Cardiac muscle cell (in vitro differentiated cells and primary cell): ENCODE results near the gene GPR78. TPM values are rescaled to one million over a fixed set of nuclear protein-coding genes. Genes with fewer than 3 reads are reported as not detected.

Source experiments
- DNase-seq, 2 donors: peaks; one replicate each; pipeline versions ENCODE4 v3.0.0 to v3.0.0-alpha.2; 2010 to 2017; ENCODE audit warnings: low read depth in 1 of 2, low spot score in 1 of 2
- H3K27ac ChIP-seq: fragments of 200-600 bp; sonication (generic); 2 replicates; pipeline ENCODE4 v1.5.1; 2016
- H3K27me3 ChIP-seq: fragments of 200-600 bp; sonication (generic); 2 replicates; pipeline ENCODE4 v1.6.0; 2016; ENCODE audit warnings: control low read depth
- H3K36me3 ChIP-seq: fragments of 200-600 bp; sonication (generic); 2 replicates; pipeline ENCODE4 v1.5.1; 2016; ENCODE audit warnings: control low read depth
- H3K4me1 ChIP-seq: fragments of 200-600 bp; sonication (generic); 2 replicates; pipeline ENCODE4 v1.8.1; 2017; ENCODE audit warnings: low read depth, mild to moderate bottlenecking, mixed run types
- H3K4me3 ChIP-seq: fragments of 200-600 bp; sonication (generic); 2 replicates; pipeline ENCODE4 v1.5.1; 2016; ENCODE audit warnings: mild to moderate bottlenecking
- H3K9me3 ChIP-seq: fragments of 200-600 bp; sonication (generic); 2 replicates; pipeline ENCODE4 v1.5.1; 2017; ENCODE audit warnings: low read depth, mild to moderate bottlenecking, control low read depth
- CTCF ChIP-seq: IDR thresholded peaks from 2 replicates; pipeline ENCODE4 v1.5.1; 2012; ENCODE audit warnings: low read depth, mild to moderate bottlenecking, low read length
- polyA plus RNA-seq: library from polyadenylated mRNA; unstranded; fragments of >200 nt; fragmentation: Nextera tagmentation; extraction: Ambion mirVana; gene quantifications from 2 replicates; pipeline ENCODE4 v1.2.1, GENCODE V29; 2016
- total RNA-seq: library from RNA; depleted of rRNA; stranded (reverse); fragments of >200 nt; gene quantifications from 2 replicates; pipeline ENCODE4 v1.2.3, GENCODE V29; 2016

Gene GPR78
- total and polyA plus RNA-seq, 2 experiments from 2014 or later, result 0.13 to 0.63 TPM

- H3K4me3 ChIP-seq, result no peak overlapping the region
- no peak for TF ChIP-seq CTCF
- H3K27ac ChIP-seq, result no peak overlapping the region
- DNase-seq, result no peak
- no peaks in the 10 kb centered on the region for H3K9me3 ChIP-seq
- peaks cover 8% of the 10 kb centered on the region for H3K27me3 ChIP-seq
- peaks cover 5% of the 10 kb centered on the region for H3K4me1 ChIP-seq
- H3K36me3 ChIP-seq, result no peaks in the 10 kb centered on the region
These were observed 17.6 kb downstream of the GPR78 start for GRCh38 chr4:8597791-8598190.

GRCh38 chr4:8598391-8599090 lies 18.3 kb downstream of the GPR78 start:
- peaks cover 5% of the 10 kb centered on the region for H3K4me1 ChIP-seq
- no peak overlapping the region for H3K4me3 ChIP-seq
- H3K27ac ChIP-seq, result no peak overlapping the region
- peaks cover 4% of the 10 kb centered on the region for H3K27me3 ChIP-seq
- no peaks in the 10 kb centered on the region for H3K9me3 ChIP-seq
- no peak for TF ChIP-seq CTCF
- H3K36me3 ChIP-seq, result no peaks in the 10 kb centered on the region
- DNase-seq, result no peak

GRCh38 chr4:8599091-8599460 lies 18.9 kb downstream of the GPR78 start:
- peaks cover 5% of the 10 kb centered on the region for H3K4me1 ChIP-seq
- no peak overlapping the region for H3K27ac ChIP-seq
- DNase-seq, result no peak
- no peaks in the 10 kb centered on the region for H3K9me3 ChIP-seq
- TF ChIP-seq CTCF, result no peak
- no peak overlapping the region for H3K4me3 ChIP-seq
- no peaks in the 10 kb centered on the region for H3K36me3 ChIP-seq
- no peaks in the 10 kb centered on the region for H3K27me3 ChIP-seq

- H3K27ac ChIP-seq, result no peak overlapping the region
- no peak for TF ChIP-seq CTCF
- H3K9me3 ChIP-seq, result no peaks in the 10 kb centered on the region
- H3K4me3 ChIP-seq, result no peak overlapping the region
- H3K4me1 ChIP-seq, result peaks cover 5% of the 10 kb centered on the region
- peak in 1 of 2 donors; percentile 77 for DNase-seq
- no peaks in the 10 kb centered on the region for H3K36me3 ChIP-seq
- no peaks in the 10 kb centered on the region for H3K27me3 ChIP-seq
These were observed 19.5 kb downstream of the GPR78 start for GRCh38 chr4:8599657-8600056.

- no peak overlapping the region for H3K4me3 ChIP-seq
- TF ChIP-seq CTCF, result no peak
- no peaks in the 10 kb centered on the region for H3K27me3 ChIP-seq
These were observed 20.1 kb downstream of the GPR78 start for GRCh38 chr4:8600266-8600665.

More at GRCh38 chr4:8600266-8600665, 20.1 kb downstream of the GPR78 start:
- H3K4me1 ChIP-seq, result peaks cover 5% of the 10 kb centered on the region
- no peaks in the 10 kb centered on the region for H3K9me3 ChIP-seq
- H3K36me3 ChIP-seq, result no peaks in the 10 kb centered on the region
- no peak overlapping the region for H3K27ac ChIP-seq
- DNase-seq, result no peak
